Transverse colon (tissue), 4 donors: ENCODE measurements around the gene CDC42BPB.

ENCODE experiments used
- CTCF ChIP-seq, 5 experiments: fragments of 200-600 bp in 3 of 5; fragments of 450-650 bp in 2 of 5; sonication (generic) in 3 of 5; IDR thresholded peaks; 1 replicate in 2 of 5; 2 replicates in 3 of 5; pipeline ENCODE4 v1.5.1; 2016 to 2017; ENCODE audit warnings: antibody characterized with exemption in 5 of 5, inconsistent platforms in 3 of 5, mild to moderate bottlenecking in 2 of 5, moderate library complexity in 1 of 5
- EP300 ChIP-seq: sonication (generic); formaldehyde crosslinking; IDR thresholded peaks from one replicate; pipeline ENCODE4 v1.6.1; 2017; ENCODE audit warnings: antibody characterized with exemption, low read depth
- POLR2A ChIP-seq: fragments of 450-650 bp; IDR thresholded peaks from one replicate; pipeline ENCODE4 v1.6.1; 2016; ENCODE audit warnings: antibody characterized with exemption, mild to moderate bottlenecking, moderate library complexity
- POLR2AphosphoS5 ChIP-seq, 3 donors: sonication (generic); formaldehyde crosslinking; IDR thresholded peaks; one replicate each; pipeline ENCODE4 v1.6.1; 2016; ENCODE audit warnings: antibody characterized with exemption in 3 of 3

- TF ChIP-seq CTCF (IDR thresholded peaks at IDR 0.05) (no peak), POLR2AphosphoS5 (IDR thresholded peaks at IDR 0.05) (no peak), POLR2A (no peak), EP300 (no peak)
Observed at GRCh38 chr14:102951034-102951433, 106.3 kb downstream of the CDC42BPB start.
